GM06990 (cell line): ENCODE results near the gene KIAA1549.

Experiments
- DNase-seq: peaks from one replicate; pipeline ENCODE4 v3.0.0-alpha.2; 2011; ENCODE audit not compliant: insufficient read length; ENCODE audit errors: extremely low read depth
- H3K27me3 ChIP-seq: replicated peaks from 2 replicates; pipeline ENCODE4 v1.6.0; 2011; ENCODE audit warnings: low read length; ENCODE audit not compliant: control insufficient read depth, insufficient read depth
- H3K36me3 ChIP-seq: 2 replicates; pipeline ENCODE4 v1.5.1; 2011; ENCODE audit warnings: low read length; ENCODE audit not compliant: control insufficient read depth, insufficient read depth
- H3K4me3 ChIP-seq: replicated peaks from 2 replicates; pipeline ENCODE4 v1.5.1; 2011; ENCODE audit warnings: low read depth, mild to moderate bottlenecking, control low read depth, low read length
- TF ChIP-seq, protein P1 (sequence below): IDR thresholded peaks from 2 replicates; pipeline ENCODE4 v1.5.1; 2011; ENCODE audit warnings: low read length, control low read depth, mild to moderate bottlenecking, inconsistent platforms; ENCODE audit not compliant: insufficient read depth, poor library complexity, severe bottlenecking

KIAA1549 gene

DNA sequence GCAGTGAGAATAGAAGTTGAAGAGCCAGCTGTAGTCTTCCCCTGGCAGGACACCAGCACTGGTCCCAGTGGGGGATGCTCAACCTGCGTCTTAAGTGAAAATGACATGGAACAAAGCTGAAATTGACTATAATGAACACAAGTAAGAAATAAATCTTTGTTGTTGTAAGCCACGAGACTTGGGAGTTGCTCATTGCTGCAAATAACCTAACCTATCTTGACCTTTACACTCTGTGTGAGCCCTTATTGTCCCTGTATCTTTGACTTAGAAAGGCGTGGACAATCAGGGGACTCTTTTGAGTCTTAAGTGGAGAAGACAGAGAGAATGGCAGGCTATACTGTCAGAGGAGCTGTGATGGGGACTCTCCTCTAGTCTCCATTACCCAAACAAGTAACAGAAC, 37.7 kb upstream of the KIAA1549 start:
- Histone ChIP-seq H3K4me3 (no peak overlapping the region), H3K36me3 (no peaks in the 10 kb centered on the region; the same call in 1 of the 2 replicates), H3K27me3 (no peaks in the 10 kb centered on the region)
- TF ChIP-seq, protein P1, sequence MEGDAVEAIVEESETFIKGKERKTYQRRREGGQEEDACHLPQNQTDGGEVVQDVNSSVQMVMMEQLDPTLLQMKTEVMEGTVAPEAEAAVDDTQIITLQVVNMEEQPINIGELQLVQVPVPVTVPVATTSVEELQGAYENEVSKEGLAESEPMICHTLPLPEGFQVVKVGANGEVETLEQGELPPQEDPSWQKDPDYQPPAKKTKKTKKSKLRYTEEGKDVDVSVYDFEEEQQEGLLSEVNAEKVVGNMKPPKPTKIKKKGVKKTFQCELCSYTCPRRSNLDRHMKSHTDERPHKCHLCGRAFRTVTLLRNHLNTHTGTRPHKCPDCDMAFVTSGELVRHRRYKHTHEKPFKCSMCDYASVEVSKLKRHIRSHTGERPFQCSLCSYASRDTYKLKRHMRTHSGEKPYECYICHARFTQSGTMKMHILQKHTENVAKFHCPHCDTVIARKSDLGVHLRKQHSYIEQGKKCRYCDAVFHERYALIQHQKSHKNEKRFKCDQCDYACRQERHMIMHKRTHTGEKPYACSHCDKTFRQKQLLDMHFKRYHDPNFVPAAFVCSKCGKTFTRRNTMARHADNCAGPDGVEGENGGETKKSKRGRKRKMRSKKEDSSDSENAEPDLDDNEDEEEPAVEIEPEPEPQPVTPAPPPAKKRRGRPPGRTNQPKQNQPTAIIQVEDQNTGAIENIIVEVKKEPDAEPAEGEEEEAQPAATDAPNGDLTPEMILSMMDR = no peak
- no peak for DNase-seq

DNA sequence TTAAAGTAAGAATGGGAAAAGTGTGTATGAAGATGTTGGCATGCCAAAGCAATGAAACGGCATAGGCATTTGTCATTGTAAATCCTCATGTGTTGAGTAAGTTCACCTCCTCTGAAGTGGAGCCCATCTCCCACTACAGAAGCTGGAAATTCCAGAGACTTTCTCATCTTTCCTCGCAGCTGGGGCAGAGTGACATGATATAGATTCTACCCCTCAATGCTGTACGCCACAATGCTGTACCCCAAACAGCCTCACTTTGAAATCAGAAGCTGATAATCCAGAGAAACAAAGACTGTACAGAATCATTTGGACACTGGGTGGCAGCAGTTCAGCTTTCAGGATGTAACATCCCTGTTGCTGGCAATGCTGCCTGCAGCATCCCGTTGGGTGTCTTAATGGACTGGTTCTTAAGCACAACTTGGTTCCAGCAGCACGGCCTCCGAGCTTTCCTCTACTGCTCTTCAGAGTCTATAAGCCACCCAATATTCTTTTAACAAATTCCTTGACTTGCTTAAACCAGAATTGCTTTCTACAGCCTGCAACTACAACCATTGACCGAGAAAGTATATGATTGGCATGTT, 35.8 kb upstream of the KIAA1549 start:
- TF ChIP-seq, protein P1 = peak; percentile 67
- DNase-seq = peak; percentile 30
- Histone ChIP-seq H3K4me3 (no peak overlapping the region), H3K36me3 (no peaks in the 10 kb centered on the region), H3K27me3 (no peaks in the 10 kb centered on the region)

DNA sequence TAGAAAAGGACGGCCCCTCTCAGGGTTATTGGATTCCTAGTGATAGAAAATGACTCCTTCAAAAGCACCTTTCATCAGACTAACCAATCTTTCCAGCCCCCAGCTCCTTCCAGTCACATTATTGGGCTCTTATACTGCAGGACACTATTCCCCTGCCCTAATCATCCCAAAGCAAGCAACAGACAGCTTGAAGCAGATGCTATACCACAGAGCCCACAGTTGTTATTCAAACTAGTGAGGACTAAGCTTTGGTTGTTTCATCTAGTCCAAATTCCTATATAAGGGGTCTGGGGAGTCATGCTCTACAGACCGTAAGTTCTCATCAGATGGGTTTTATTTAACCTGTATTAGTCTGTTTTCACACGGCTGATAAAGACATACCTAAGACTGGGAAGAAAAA, 30.2 kb upstream of the KIAA1549 start:
- H3K36me3 ChIP-seq = no peaks in the 10 kb centered on the region
- TF ChIP-seq, protein P1 = no peak
- H3K27me3 ChIP-seq = no peaks in the 10 kb centered on the region
- H3K4me3 ChIP-seq = no peak overlapping the region
- DNase-seq = no peak

DNA sequence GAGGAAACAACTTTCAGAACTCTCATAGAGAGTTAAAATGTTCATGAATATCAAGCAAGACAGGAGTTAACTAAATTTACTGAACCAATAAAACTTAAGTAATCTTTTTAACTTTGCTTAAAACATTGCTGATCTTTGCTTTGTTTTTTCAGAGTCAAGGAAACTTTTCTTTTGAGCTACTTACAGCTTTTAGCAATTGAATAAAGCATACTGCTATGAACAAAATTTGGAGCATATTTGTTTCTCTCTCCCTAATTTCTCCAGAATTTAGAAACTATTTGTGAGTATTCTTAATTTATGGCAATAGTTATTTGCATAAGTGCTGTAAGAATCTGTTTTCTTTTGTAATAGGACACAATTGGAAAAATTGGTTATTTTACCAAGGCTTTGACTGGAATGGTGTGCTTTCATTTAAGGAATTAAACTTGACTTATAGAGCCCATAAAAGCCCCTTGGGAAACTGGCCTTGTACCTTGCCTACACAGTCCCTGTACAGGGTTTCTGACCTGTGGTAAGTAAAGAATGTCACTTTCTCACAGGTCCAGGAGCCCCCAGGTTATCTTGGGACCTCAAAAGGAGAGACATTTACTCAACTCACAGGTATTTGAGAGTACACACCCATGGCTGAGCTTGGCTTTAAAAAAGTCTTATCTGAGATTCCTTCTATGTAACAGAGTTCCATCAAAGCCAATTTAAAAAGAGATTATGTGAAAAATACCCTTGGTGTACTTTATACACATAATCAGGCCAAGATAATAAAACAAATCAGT, 23.3 kb upstream of the KIAA1549 start:
- TF ChIP-seq, protein P1 = no peak
- H3K27me3 ChIP-seq = no peaks in the 10 kb centered on the region; the same call in 1 of the 2 replicates
- no peaks in the 10 kb centered on the region for H3K36me3 ChIP-seq
- no peak overlapping the region for H3K4me3 ChIP-seq
- DNase-seq = no peak

DNA sequence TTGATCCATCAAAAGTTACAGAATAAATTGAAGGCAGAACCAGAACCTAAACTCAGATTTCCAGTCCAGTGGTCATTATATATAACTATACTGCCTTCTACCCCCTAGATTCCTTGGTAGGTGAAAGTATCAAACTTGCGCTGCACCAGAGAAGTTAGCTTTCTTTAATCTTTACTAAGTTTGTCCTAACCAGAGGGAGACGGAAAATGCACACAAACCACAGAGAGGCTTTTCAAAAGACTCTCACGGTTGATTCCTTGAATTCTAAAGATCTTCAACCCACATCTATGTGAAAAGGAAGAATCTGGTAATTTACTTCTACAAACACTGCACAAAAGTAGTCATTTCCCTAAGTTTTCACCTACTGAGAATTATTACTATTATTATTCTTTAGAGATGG, 18.2 kb upstream of the KIAA1549 start:
- no peak for DNase-seq
- TF ChIP-seq, protein P1 = no peak
- no peaks in the 10 kb centered on the region; the same call in 1 of the 2 replicates for H3K27me3 ChIP-seq
- no peaks in the 10 kb centered on the region for H3K36me3 ChIP-seq
- no peak overlapping the region for H3K4me3 ChIP-seq
